Ovary (tissue), 3 donors: ENCODE measurements around the gene RAD51AP2.

Experiments used
- CTCF ChIP-seq, 3 donors: fragments of 450-650 bp in 2 of 3; fragments of 200-600 bp in 1 of 3; IDR thresholded peaks; one replicate each; pipeline versions ENCODE4 v1.5.1 to v1.8.0; 2016 to 2022; ENCODE audit warnings: antibody characterized with exemption in 3 of 3, mild to moderate bottlenecking in 1 of 3
- POLR2A ChIP-seq: fragments of 450-650 bp; IDR thresholded peaks from one replicate; pipeline ENCODE4 v1.6.1; 2017; ENCODE audit warnings: antibody characterized with exemption, mild to moderate bottlenecking, moderate library complexity
- donor health status: DM: no; HTN: no; CAD: no.

- TF ChIP-seq CTCF (IDR thresholded peaks at IDR 0.05) (no peak), POLR2A (no peak)
Measured at GRCh38 chr2:17538022-17538843, 20.0 kb upstream of the RAD51AP2 start.
